ENCODE measurements around the gene DIP2C. TPM values are rescaled to one million over a fixed set of nuclear protein-coding genes. Genes with fewer than 3 reads are reported as not detected.
"Not testable (repeated sequence)": the region's sequence is repeated elsewhere in the genome, so short reads cannot be mapped to it uniquely, and the experiment has no call there.

The DIP2C gene
- total RNA-seq, 1 donor from 2014 or later: 5.1 TPM

DNA sequence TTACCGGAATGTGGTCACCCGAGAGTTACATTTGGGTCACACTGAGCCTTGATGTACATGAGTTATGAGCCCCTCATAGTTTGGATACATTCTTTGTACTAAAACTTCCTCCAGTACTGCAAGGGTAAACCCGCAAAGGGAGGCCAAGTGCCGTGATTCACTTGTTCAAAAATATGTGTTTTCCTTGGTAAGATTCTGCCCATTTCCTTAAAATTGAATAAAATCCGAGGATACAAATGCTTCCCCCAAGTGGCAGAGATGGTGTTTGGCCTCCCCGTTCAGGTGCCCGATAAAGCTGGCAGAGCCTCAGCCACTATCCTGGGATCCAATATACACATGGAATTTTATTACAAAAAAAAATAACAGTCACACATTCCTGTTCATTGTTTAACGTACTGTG lies 268.3 kb downstream of the DIP2C start:
- no peak for DNase-seq (ENCODE audit: low read depth, low spot score)

DNA sequence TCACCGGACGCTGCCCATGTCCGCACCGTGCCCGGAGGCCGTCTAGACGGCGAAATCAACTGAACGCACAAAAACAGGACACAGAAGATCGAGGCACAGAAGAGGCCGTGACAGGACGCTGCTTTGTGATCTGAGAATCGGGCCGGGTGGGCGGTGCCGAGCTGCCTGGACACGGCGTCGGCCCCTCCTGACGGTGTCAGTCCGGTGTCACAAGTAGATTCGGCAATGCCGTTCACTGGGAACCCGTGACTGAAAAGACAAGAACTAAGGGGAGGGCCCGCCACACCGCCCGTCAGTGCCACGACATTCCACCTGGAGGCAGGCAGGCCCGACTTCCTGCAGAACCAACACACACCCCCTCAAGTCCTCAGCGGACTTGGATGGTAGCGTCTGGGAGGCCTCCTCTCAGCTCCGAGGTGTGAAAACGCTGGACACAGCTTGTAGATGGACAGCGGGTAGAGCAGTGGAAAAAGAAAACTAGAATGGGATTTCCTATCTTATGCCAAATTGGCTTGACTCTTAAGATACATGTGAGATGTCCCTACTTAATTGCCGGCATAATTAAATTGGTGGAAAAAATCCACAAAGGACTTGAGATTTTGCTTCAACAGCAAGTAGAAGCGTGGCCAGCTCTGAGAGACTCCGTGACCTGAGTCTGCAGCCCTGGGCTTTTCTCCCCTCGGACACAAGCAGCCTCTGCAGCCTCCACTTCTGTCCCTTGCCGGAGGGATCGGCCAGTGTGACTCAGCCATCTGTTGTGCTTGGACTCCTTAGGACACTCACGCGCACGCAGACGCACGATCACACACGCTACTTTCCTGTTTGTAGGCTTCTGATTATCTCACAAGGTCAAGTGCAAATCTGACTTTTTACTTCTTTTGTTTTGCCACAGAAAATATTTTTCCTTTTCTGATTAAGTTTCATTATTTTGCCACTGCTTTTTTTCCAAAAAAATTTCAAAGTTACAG lies 269.0 kb downstream of the DIP2C start:
- peak; percentile 60 for DNase-seq (ENCODE audit: low read depth, low spot score)

DNA sequence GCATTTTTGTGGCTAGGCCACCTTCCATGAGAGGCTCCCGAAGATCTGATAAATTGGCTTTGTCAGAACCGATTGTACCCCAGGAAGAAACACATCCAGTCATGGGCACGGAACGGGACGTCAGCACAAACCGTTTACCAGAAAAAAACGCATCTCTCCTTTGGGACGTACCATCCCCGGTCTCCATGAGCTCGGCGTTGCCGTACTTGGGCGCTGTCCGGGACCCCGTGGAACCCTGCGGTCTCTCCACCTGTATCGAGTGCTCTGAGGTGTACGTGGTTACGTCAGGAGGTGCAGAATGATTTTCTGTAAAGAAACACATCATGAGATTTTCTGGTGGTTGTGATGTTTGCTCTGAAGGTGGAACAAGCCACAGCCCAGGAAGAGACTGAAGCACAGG lies 270.6 kb downstream of the DIP2C start:
- DNase-seq (ENCODE audit: low read depth, low spot score): no peak

DNA sequence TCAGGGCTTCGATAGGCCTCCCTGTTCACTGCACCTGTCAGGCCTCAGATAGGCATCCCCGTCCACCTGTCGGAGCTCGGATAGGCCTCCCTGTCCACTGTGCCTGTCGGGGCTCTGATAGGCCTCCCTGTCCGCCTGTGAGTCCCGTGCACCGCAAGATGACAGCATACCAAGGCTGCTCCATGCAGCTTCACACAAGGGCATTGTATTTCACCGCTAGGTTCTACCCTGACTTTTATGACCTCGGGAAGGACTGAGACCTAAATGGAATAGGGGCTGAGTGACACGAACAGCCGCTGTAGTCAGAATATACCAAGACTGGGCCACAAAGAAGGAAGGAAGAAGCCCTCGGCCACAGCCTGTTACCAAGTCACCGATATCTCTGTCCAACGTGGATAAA lies 271.2 kb downstream of the DIP2C start:
- no peak for DNase-seq (ENCODE audit: low read depth, low spot score)

DNA sequence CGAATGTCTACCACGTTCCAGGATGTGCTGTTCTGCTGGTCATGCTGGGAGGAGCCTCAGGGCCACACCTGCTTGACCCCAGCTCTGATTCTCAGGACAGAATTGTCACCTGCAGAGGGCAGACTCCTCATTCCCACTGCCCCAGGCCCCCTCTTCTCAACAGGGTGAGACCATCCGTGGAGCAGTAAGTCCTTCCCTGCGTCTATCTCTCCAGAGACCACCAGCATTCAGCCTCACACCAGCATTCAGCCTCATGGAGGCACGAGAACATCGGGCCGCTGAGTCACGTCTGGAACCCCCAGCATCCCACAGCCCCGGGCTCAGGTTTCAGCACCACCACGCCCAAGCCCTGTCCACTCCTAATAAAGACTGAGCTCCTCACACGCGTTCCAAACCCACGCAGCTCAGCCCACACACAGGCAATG lies 273.4 kb downstream of the DIP2C start:
- no peak for DNase-seq (ENCODE audit: low read depth, low spot score)

DNA sequence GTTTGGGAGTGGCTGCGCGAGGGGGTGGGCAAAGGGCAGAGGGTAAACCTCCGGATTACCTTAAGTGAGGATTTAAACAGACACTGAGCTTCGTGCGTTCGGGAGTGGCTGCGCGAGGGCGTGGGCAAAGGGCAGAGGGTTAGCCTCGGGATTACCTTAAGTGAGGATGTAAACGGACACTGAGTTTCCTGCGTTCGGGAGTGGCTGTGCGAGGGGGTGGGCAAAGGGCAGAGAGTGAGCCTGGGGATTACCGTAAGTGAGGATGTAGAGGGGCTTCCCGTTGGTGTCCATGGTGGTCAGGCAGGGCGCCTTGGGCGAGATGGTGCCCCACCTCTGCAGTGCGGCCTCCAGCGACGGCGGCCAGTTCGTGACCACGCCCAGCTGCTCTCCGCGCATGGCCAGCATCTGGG lies 275.8 kb downstream of the DIP2C start:
- DNase-seq (ENCODE audit: low read depth, low spot score): no peak

DNA sequence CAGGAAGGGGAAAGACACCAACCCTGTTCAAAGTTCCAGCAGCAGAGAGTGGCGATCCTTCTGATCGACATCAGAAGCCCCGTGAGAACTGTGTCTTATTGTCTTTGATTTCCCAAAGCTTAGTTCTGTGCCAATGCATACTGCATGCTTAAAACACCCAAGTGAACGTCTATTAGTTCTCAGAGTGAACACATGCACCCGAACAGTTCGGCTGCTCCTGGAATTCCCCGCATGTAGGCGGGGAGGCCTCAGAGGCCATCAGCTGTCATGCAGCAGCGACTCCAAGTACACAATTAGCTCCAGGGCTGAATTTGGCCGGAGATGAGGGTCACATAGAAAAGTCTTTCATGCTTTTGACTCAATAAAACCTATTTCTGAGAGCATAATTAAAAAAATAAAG lies 277.4 kb downstream of the DIP2C start:
- DNase-seq (ENCODE audit: low read depth, low spot score): no peak

DNA sequence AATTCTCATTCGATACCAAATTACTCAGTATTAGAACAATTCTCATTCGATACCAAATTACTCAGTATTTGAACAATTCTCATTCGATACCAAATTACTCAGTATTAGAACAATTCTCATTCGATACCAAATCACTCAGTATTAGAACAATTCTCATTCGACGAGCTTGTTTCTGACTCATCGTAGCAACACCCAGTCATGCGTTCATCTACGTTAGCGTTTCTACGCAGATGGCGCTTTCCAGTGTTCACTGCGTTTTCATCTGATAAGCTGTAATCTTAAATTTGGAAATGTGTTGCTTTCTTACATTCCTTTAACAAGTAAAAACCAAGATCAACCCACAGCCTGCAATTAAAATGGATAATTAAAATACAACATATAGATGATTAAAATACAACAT lies 277.9 kb downstream of the DIP2C start:
- DNase-seq (ENCODE audit: low read depth, low spot score): no peak

DNA sequence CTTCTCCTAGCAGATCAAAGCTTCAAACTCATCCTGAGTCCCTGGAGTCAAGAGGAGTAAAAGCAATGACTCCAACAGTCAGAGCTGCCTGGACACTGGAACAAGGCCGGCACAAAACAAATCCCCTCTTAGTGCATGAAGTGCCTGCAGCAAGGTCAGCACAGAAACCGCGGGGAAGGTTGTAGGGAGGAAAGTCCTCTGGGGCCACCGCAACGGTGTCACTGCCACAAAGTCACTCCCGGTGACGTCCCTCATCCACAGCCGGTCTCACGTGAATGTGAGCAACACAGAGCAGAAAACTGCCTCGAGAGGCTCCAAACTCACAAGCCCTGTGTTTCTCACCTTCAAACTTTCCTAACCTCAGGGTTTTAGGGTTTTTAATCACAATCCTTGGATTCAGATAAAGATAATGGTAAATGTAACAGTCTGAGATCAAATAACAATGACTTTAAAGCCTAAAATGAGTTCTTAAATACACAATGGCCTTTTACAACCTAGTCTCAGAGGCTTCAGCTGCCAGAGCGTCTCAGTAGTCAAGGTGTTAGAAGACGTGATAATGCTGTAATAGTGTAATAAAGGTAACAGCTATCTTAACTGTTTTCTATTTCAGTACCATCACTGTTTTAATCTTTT lies 279.9 kb downstream of the DIP2C start:
- no peak for DNase-seq (ENCODE audit: low read depth, low spot score)

DNA sequence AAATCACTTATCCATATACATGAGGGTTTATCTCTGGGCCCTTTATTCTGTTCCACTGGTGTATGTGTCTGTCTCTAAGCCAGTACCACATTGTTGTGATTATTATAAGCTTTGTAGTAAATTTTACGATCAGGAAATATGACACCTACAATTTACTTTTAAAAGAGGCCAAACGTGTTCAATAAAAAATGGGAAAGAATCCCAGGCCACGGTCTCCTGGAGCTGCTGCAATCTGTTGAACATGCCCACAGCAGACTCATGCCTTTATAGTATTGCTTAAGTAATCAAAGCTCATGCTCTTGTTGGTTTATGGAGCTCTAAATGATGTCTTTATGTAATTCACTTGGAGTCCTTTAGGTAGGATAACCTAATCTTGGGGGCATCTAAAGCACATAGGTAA lies 281.2 kb downstream of the DIP2C start:
- DNase-seq (ENCODE audit: low read depth, low spot score): no peak

DNA sequence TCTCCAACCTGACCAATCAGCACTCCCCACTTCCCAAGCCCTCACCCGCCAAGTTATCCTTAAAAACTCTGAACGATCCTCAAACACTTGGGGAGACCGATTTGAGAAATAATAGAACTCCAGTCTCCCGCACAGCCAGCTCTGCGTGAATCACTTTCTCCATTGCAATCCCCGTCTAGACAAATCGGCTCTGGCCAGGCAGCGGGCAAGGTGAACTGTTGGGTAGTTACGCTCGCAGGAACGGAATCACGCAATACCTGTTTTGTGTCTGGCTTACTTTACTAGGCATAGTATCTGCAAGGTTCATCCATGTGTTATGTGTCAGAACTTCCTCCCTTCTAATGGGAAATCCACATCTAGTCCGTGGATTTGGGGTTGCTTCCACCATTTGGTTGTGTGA lies 282.5 kb downstream of the DIP2C start:
- DNase-seq (ENCODE audit: low read depth, low spot score): no peak

DNA sequence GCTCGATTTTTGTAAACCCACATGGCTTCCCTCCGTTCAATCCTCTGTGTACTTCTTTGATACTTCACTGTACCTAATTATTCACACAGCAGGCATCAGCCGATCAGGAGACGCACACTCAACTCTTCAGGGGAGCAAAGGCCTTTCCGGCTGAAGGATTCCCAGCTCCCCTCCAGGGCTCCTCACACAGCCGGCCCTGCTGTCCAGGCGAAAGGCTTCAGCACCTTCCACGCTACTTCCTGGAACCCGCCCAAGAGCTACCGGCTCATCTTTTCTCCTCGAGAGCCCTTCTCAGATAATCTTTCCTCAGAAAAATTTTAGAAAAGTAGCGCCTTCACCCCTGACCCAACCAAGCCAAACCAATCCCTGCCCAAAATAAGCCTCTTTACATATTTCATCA lies 283.8 kb downstream of the DIP2C start:
- DNase-seq (ENCODE audit: low read depth, low spot score): no peak

DNA sequence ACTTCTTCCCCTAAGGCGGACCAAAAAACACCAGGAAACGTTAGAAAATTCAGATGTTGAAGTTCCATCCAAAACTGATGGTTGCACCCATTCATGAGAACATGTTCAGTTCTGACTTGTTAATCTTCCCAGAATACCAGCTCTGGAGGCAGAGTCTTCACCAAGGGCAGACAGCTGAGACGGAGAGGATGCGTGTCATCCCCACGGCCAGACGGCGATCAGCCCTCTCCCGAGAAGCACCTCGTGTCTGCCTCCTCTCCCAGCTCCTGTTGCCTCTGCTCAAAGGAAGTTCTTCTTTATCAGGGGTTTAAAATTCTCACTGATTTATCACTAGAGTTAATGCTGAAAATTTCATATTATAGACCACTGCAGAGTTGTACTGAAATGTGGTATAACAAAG lies 284.5 kb downstream of the DIP2C start:
- DNase-seq (ENCODE audit: low read depth, low spot score): no peak

DNA sequence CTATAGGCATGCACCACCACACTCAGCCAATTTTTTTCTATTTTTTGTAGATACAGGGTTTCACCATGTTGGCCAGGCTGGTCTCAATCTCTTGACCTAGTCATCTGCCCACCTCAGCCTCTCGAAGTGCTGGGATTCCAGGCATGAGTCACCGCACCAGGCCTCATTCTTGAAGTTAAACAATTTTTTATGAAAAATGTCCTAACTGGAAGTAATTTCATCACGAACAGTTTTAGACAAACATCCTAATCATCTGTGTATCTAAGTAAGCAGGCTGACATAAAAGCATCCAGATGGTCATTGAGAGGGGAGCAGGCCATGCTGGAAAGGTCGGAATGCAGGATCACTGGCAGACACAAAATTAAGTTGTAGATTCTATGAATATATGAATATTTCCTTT lies 285.1 kb downstream of the DIP2C start:
- DNase-seq (ENCODE audit: low read depth, low spot score): no peak

DNA sequence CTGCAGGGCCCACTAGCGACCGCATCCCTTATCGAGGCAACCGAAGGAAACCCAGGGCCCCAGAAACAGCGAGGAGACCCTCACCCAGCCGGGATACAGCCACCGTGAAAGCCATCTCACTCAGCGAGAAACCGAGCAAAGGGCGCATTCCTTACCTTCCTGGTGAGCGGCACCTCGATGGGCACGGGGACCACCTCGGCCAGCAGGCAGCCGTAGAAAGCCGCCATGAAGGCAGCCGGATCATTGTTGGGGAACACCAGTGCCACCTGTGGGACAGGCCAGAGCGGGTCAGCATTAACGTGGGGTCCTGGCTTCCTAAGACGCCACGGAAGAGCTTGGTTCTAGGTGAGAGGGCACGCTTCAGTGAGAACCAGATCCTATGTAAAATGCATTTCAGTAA lies 290.5 kb downstream of the DIP2C start:
- no peak for DNase-seq (ENCODE audit: low read depth, low spot score)

DNA sequence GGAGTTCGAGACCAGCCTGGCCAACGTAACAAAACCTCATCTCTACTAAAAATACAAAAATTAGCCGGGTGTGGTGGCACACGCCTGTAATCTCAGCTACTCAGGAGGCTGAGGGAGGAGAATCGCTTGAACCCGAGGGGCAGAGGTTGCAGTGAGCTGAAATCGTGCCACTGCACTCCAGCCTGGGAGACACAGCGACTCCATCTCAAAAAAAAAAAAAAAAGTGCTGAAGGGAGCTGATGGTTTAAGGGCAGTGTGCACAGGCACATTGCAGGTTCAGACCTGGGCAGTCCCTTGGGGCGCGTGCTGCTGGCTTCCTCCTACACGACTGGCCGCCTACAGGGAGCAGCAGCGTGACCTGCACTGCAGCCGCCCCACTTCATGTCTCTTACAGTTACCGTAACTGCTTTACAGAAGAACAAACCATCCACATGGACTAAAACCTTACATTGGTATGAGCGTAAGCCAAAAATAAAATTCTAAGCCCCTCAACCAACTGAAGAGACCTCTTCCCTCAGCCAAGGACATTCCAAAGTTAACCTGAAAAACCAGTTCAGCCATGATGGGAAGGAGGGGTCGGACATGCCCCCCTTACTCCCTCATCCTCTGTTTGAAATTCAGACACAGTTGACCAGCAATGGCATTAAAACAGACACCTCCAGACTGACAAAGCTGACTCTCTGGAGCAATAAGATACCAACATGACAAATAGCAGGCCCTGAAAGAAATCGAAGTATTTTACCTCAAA lies 292.0 kb downstream of the DIP2C start:
- no peak for DNase-seq (ENCODE audit: low read depth, low spot score)

DNA sequence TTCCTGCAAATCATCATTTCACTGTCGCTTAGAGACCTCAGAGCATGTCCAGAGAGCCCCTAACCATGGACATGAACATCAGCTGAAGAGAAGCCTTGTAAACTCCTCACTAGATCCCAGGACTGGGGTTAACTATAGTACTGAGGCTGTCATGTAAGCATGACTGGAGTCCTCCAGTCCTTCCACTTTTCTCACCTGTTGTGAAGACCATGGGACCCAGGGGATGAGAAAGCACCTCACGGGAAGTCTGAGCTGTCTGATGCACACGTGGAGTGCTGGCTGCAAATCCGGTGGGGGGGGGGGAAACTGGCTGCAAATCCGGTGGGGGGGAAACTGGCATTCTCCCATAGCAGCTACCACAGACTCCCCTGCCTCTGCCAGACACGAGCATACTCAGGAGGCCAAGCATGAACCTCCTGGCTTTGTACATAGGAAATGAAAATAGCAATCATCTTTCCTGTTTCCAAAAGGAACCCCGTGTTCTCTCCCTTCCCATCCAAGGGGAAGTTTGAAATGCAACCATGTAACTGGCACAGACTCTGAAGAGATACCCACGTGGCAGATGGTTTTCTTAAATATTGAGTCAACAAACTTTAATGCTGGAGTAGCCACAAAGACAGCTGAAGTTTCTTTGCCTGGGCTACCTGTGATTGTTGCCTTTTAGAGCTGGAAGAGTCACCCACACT lies 292.8 kb downstream of the DIP2C start:
- no peak for DNase-seq (ENCODE audit: low read depth, low spot score)

DNA sequence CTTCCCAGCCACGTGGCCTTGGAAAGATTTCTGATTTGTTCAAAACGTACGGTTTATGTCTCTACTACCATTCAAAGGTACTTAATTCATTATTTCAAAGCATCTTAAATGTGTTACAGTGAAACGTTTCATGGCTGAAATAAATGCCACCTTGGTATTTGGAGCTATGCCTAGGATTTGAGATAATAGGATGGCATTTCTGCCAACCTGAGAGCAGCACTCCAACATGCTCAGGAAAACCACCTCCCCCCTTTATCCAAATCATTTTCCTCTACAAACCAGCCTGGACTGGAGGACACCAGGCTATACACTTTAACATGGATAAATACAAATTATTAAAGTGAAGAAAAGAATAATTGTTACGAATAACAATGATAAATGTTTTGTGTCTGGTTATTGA lies 293.4 kb downstream of the DIP2C start:
- DNase-seq (ENCODE audit: low read depth, low spot score): no peak

DNA sequence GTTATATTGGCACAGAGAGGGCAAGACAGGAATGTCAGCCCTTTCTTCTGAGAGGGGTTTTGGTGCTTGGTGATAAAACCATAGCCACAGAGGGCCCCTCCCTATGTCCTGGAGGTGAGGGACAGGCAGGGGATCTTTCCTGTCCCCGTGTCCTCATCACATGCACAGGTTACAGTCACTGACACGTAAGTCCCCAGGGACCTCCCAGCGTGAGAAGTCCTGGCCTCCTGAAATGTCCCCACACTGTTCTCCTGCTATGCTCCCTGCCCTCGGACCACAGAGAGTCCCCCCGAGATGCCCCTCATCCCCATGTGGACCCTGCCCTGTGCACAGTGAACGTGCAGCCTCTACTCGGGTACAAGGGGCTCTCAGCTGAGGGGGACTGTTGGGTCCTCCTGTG lies 293.8 kb downstream of the DIP2C start:
- no peak for DNase-seq (ENCODE audit: low read depth, low spot score)

DNA sequence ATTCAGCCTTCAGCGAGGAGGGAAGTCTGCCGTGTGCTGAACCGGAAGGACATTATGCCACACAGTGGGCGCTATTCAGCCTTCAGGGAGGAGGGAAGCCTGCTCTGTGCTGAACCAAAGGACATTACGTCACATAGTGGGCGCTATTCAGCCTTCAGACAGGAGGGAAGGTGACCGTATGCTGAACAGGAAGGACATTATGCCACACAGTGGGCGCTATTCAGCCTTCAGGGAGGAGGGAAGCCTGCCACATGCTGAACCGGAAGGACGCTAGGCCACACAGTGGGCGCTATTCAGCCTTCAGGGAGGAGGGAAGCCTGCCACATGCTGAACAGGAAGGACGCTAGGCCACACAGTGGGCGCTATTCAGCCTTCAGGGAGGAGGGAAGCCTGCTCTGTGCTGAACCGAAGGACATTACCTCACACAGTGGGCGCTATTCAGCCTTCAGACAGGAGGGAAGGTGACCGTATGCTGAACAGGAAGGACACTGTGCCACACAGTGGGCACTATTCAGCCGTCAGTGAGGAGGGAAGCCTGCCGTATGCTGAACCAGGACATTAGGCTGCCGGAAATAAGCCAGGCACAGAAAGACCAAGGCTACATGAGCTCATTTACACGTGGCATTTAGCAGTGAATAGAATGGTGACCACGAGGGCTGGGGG lies 294.9 kb downstream of the DIP2C start:
- DNase-seq (ENCODE audit: low read depth, low spot score): not testable (repeated sequence)

Measured in pulmonary artery endothelial cell (primary cell).